ENCODE results near the gene GALNT6. TPM values are rescaled to one million over a fixed set of nuclear protein-coding genes. Genes with fewer than 3 reads are reported as not detected.

Gene GALNT6
- total RNA-seq, 1 donor from 2014 or later = not detected

DNA sequence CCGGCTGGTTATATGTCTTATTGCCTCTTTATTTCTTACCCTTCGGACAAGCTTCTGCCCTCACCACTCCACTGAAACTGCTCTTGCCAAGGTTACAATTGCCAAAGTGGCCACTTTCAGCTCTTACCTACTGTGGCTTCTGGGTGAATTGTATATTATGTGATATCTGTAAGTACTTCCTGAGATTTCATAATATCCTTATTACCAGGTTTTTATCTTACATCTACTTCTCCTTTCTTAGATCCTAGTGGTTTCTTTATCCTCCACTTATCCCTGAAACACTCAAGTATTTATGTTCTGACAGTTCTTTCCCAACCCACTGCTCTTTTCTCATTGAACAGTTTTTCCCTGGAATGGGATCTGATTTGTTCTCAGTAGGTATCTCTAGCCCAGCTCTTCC is 55.3 kb downstream of the GALNT6 start:
- H3K4me1 ChIP-seq = peaks cover 7% of the 10 kb centered on the region
- H3K9ac ChIP-seq = no peak overlapping the region
- no peaks in the 10 kb centered on the region for H3K79me2 ChIP-seq (ENCODE audit: low read depth)
- H3K4me3 Mint-ChIP-seq = no peak overlapping the region
- H3K9me3 Mint-ChIP-seq = peaks cover 2% of the 10 kb centered on the region
- no peak overlapping the region for H3K4me3 ChIP-seq
- H3K27ac ChIP-seq = no peak overlapping the region
- H3K9me3 ChIP-seq (ENCODE audit: low read depth) = no peaks in the 10 kb centered on the region
- H3K4me2 ChIP-seq = no peak overlapping the region
- H3K27me3 ChIP-seq = no peaks in the 10 kb centered on the region
- no peak overlapping the region for H3K27ac Mint-ChIP-seq
- H3F3A ChIP-seq (ENCODE audit: low read depth) = peaks cover 17% of the 10 kb centered on the region
- H3K36me3 Mint-ChIP-seq = no peaks in the 10 kb centered on the region
- TF ChIP-seq EZH2 (IDR thresholded peaks at IDR 0.05) = no peak
- TF ChIP-seq CTCF (IDR thresholded peaks at IDR 0.05) = no peak
- TF ChIP-seq EZH2phosphoT487 (IDR thresholded peaks at IDR 0.05) = no peak
- peaks cover 4% of the 10 kb centered on the region for H3K27me3 Mint-ChIP-seq (ENCODE audit: insufficient read depth, low read depth)
- no peaks in the 10 kb centered on the region for H3K36me3 ChIP-seq
- H4K20me1 ChIP-seq (ENCODE audit: low read depth) = no peaks in the 10 kb centered on the region
- peaks cover 6% of the 10 kb centered on the region for H3K4me1 Mint-ChIP-seq
- no peak overlapping the region for H2AFZ ChIP-seq (replicated peaks)
- DNase-seq (ENCODE audit: low spot score) = no peak

DNA sequence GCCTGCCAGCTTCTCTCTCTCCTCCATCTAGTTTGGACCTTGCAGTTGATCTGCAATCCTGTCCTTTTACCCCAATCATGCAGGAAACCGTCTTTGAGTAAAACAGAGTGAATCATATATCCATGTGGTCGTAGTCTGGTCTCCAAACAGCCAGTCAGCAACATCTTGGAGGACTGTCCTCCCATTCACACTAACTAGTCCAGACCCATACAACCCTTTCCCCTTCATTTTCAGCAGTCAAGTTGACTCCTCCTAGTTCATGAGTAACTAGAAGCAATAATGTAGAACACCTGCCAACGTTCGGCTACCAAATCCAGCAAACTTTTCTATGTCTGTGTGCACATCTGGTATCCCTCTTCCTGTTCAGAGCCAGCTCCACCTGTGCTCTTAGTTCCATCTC is 56.4 kb downstream of the GALNT6 start:
- no peak overlapping the region for H3K27ac ChIP-seq
- no peak overlapping the region for H3K9ac ChIP-seq
- peak overlapping the region; percentile 78 for H3K27ac Mint-ChIP-seq
- H4K20me1 ChIP-seq (ENCODE audit: low read depth) = no peaks in the 10 kb centered on the region
- no peaks in the 10 kb centered on the region for H3K9me3 ChIP-seq (ENCODE audit: low read depth)
- DNase-seq (ENCODE audit: low spot score) = no peak
- no peaks in the 10 kb centered on the region for H3K36me3 Mint-ChIP-seq
- H3K27me3 ChIP-seq = no peaks in the 10 kb centered on the region
- H3K4me3 Mint-ChIP-seq = no peak overlapping the region
- H3K9me3 Mint-ChIP-seq = peaks cover 2% of the 10 kb centered on the region
- H3K4me3 ChIP-seq = no peak overlapping the region
- peaks cover 6% of the 10 kb centered on the region for H3K4me1 Mint-ChIP-seq
- no peaks in the 10 kb centered on the region for H3K36me3 ChIP-seq
- H3K4me1 ChIP-seq = peaks cover 9% of the 10 kb centered on the region
- H3K27me3 Mint-ChIP-seq (ENCODE audit: insufficient read depth, low read depth) = peaks cover 4% of the 10 kb centered on the region
- H3K4me2 ChIP-seq = no peak overlapping the region
- H2AFZ ChIP-seq (replicated peaks) = no peak overlapping the region
- TF ChIP-seq CTCF (IDR thresholded peaks at IDR 0.05) = no peak
- TF ChIP-seq EZH2phosphoT487 (IDR thresholded peaks at IDR 0.05) = no peak
- no peak for TF ChIP-seq EZH2 (IDR thresholded peaks at IDR 0.05)
- no peaks in the 10 kb centered on the region for H3K79me2 ChIP-seq (ENCODE audit: low read depth)
- H3F3A ChIP-seq (ENCODE audit: low read depth) = peaks cover 17% of the 10 kb centered on the region

GRCh38 chr12:51333536-51333935 is 57.7 kb downstream of the GALNT6 start:
- Histone ChIP-seq H3K79me2 (ENCODE audit: low read depth) (no peaks in the 10 kb centered on the region), H3K9me3 (ENCODE audit: low read depth) (no peaks in the 10 kb centered on the region), H3F3A (ENCODE audit: low read depth) (peaks cover 17% of the 10 kb centered on the region), H3K36me3 (no peaks in the 10 kb centered on the region), H3K27ac (peak overlapping the region; percentile 67), H3K27me3 (no peaks in the 10 kb centered on the region), H4K20me1 (ENCODE audit: low read depth) (no peaks in the 10 kb centered on the region), H3K4me1 (peaks cover 12% of the 10 kb centered on the region), H3K4me2 (peak overlapping the region; percentile 29), H3K9ac (no peak overlapping the region), H2AFZ (replicated peaks) (no peak overlapping the region), H3K4me3 (no peak overlapping the region)
- no peak overlapping the region for H3K27ac Mint-ChIP-seq
- H3K9me3 Mint-ChIP-seq = peaks cover 2% of the 10 kb centered on the region
- no peak overlapping the region for H3K4me3 Mint-ChIP-seq
- H3K27me3 Mint-ChIP-seq (ENCODE audit: insufficient read depth, low read depth) = peaks cover 4% of the 10 kb centered on the region
- H3K4me1 Mint-ChIP-seq = peaks cover 7% of the 10 kb centered on the region
- no peaks in the 10 kb centered on the region for H3K36me3 Mint-ChIP-seq
- TF ChIP-seq EZH2 (IDR thresholded peaks at IDR 0.05) = no peak
- no peak for TF ChIP-seq CTCF (IDR thresholded peaks at IDR 0.05)
- no peak for TF ChIP-seq EZH2phosphoT487 (IDR thresholded peaks at IDR 0.05)
- peak; percentile 31 for DNase-seq (ENCODE audit: low spot score)
